DMS 273 treated with DMSO at 0.1 percent for 48 hours (cell line): ENCODE results near the gene NFE2L3.
"Not testable (repeated sequence)": the region's sequence is repeated elsewhere in the genome, so short reads cannot be mapped to it uniquely, and the experiment has no call there.

Source experiments
- DNase-seq: peaks from one replicate; lab custom pipeline; 2025; lab: John Stamatoyannopoulos, UW

Gene NFE2L3

GRCh38 chr7:26186364-26187311 lies 34.6 kb downstream of the NFE2L3 start:
- no peak for DNase-seq

- DNase-seq: peak; percentile 43
Measured at GRCh38 chr7:26187380-26188205, 35.6 kb downstream of the NFE2L3 start.

DNA sequence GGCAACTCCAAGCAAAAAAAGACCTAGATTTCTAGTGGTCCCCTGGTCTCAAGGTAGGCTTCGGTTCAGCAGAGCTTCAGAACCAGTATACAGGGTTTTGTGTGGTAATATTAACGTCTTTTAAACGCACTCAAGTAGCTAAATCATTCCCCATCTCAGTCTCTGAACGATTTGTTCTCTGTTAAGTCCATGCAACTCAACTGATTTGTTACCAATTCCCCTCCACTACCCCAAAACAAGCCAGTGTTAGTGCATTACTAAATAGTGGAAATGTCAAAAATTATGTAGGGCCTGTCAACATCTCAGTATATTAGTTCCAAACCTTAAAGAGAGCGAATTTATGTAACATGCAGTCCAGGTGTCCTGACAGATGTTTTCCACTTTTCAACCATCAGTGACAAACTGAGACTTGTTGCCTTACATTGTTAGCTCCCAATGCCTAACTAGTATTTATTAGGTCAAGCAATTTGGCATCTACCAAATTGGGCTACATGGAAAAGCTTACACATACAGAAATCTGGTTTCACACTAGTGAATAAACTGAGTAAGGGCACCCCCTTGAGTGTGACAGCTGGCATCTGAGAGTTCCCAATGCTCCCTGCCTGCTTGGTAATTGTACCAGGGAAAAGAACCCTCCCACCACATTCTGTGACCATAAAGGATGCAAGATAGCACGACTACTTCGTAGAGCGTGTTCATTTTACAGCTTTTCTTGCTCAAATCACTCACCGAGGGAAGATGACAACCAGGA lies 36.4 kb downstream of the NFE2L3 start:
- peak; percentile 51 for DNase-seq

- DNase-seq: no peak
Measured at GRCh38 chr7:26188957-26189541, 37.1 kb downstream of the NFE2L3 start.

GRCh38 chr7:26189697-26190096 lies 37.7 kb downstream of the NFE2L3 start:
- DNase-seq: no peak

DNA sequence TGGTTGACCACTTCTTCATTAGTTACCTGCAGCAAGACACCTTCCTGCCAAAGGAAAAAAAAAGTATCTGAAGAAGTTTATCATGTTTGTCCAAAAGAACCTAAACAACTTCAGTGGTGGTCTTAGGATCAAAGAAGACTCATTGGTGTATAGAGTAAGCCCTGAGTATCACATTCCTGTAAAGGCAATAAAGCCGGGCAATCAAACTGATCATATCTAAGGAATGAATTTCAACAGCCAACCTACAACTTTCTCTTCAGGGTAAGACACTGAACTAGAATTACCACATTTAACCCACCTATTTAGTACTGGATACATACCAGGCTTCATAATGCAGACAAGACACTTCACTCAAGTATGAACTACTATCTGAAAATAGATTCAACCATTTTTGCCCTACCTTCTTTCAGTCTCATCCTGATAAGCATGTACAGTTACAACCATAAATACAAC lies 38.4 kb downstream of the NFE2L3 start:
- no peak for DNase-seq

DNA sequence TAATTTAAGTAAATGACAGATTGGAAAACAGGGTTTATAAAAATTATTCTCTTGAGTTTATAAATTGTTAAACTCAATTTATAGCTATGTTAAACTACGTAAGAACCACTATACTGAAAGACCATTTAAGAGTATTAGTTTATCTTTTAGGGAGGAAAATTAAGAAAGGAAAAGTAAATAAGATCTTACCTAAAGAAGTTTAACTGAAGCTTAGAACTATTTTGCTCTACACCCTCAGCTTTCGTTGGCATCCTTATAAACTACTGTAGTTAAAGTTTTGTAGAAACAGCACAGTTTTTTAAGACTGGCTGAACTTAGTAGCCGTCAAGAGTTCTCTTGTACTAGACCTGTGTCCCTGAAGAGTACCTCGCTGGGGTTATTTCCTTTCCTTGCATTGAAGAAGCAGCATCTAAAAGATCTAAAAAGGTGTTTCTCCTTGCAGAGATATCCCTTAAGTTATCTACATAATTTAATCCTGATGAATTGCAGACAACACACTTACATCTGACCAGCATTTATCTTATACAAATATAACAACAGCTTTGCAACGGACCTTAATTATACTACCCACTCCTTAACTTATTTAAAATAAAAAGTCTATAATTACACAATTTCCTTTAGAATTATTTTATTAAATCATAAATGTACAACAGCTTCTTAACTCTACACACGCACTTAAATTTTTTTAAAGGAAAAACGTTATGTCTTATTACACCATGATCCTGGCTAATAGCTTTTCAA lies 39.4 kb downstream of the NFE2L3 start:
- no peak for DNase-seq

DNA sequence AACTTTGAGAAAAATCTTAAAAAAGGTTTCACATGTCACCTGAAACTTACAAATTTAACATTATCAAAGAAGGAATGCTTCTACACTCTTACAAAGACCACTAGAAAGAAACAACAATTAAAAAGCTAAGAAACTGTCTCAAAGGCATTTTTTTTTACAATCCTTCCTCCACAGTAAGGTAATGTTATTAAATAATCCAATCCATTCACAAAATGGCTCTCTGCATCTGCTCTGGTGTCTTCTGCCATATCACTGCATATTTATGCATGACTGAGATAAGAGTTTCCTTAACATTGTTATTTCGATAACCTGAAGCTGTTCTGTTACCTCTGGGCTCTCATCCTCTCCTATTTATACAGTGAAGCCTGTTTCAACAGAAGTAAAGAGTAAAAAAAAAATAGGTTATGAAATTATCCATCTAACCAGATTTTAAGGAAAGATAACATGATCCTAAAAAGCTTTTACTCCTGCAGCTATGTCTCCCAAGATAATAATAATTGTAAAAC lies 40.0 kb downstream of the NFE2L3 start:
- no peak for DNase-seq

GRCh38 chr7:26192485-26193087 lies 40.6 kb downstream of the NFE2L3 start:
- DNase-seq: no peak

DNA sequence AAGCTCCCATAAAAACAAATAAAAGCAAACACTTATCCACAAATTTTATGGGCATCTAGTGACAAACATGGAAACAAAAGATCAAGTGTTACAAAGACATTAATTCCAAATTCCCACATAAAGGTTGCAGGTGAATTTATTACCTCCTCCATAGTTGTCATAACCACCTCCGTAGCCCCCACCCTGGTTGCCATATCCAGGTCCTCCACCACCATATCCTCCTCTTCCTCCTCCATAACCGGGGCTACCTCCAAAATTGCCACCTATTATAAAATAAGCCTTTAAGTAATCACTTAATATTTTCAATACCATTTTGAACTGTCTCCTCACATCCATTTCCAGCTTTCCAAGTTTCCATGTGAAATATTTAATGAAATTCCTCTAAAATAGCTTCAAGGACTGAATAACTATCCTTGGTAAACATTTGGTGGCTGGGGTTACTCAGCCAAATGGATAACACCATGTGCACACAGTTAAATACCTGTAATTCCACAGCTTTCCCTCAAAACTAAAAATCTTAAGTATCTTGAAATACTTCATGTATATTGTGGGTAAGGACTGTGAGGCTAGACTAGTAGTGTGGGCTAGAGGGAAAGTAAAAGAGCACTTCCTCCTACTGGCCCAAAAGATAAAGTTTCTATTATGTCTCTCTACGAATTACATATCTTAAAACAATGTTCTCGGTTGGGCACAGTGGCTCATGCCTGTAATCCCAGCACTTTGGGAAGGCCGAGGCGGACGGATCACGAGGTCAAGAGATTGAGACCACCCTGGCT lies 41.6 kb downstream of the NFE2L3 start:
- DNase-seq: no peak

GRCh38 chr7:26194764-26195163 lies 42.8 kb downstream of the NFE2L3 start:
- DNase-seq: not testable (repeated sequence)

- DNase-seq: no peak
Measured at GRCh38 chr7:26195182-26195581, 43.2 kb downstream of the NFE2L3 start.

DNA sequence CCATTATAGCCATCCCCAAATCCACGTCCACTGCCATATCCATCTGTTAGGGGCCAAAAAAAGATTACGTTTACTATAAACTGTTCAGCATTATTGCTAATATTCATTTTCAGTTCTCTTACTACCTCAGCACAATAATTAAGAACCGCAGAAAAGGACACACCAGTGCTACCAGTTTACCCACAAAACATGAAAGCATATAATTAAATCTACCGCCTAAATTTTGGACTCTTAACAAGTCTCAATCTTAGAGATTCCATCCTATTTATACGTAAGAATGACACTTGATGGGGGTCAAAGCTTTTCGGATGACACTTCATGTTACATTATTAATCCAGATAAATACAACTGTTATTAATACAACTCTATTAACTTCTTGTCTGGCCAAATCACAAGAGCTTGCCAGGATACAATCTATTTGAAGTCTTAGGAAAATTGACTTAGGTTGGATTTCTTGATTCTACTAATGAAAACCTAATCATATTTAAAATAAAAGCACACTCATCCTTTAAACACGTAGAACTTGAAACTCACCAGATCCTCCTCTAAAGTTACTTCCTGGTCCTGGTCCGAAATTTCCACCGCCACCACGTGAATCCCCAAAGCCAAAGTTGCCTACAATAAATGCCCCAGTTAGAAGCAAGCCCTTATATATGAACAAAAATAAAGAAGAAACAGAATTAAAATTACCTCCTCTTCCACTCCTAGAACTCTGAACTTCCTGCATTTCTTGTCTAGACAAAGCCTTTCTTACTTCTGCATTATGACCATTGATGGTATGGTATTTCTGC lies 44.1 kb downstream of the NFE2L3 start:
- DNase-seq: no peak

DNA sequence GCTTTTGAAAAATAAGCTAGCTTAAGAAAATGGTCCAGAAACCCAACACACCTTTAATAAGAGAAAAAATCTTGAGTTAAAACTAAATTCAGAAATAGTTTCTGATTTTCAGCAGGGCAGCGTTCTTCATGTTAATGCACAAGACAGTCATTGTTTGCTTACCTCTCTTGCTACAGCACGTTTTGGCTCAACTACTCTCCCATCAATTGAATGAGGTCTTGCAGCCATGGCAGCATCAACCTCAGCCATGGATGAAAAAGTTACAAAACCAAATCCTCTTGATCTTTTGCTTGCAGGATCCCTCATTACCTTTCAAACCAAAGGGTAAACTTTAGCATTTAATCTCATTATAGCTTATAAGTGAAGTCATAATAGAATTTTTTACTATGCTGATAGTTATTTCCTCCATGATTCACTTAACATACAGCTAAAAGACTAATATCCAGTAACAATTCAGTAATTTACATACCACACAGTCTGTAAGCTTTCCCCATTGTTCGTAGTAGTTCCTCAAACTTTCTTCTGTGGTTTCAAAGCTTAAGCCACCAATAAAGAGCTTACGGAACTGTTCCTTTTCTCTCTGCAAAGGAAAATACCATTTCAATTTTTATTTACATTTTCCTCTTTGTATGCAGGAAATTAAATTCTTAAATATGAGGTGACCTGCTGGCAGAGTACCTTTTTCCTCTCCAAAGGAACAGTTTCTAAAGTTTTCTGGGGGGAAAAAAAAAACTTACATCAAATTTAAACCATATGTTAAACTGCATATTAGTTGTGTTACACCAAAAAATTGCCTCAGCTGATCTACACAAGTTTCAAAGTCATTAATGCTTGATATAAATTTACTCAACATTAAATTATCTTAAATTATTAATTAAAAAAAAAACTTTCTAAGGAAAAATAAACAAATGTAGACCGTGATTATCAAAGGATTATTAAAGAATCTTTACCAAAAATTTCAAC lies 45.4 kb downstream of the NFE2L3 start:
- no peak for DNase-seq

- DNase-seq: no peak
Measured at GRCh38 chr7:26198133-26198780, 46.3 kb downstream of the NFE2L3 start.

DNA sequence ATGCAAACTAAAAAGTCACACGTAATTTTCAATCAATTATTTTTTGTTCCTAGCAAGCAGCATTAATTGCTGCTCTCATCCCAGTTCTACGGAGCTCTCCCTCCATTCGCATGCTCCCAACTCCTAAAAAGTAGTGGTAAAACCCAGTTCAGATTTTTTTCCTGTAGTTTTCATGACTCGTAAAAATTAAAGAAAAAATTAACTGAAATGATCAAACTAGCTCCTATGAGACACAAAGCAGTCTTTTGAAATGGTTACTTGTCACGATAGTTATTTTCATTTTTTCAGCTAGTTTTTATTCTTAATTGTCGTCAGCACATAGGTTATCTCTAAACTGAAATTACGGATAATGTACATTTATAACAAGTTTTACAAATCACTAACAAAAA lies 46.8 kb downstream of the NFE2L3 start:
- DNase-seq: no peak
